GM12878 (cell line): ENCODE data around the gene PALLD.

Source experiments
- NFXL1 ChIP-seq: fragments of 450-650 bp; IDR thresholded peaks from 2 replicates; pipeline ENCODE4 v1.6.1; 2017; ENCODE audit warnings: antibody characterized with exemption, mild to moderate bottlenecking, borderline replicate concordance
- POLR2A ChIP-seq: IDR thresholded peaks from 2 replicates; pipeline ENCODE4 v1.6.1; 2011; ENCODE audit warnings: low read depth, mild to moderate bottlenecking, low read length
- SP1 ChIP-seq: IDR thresholded peaks from one replicate; pipeline ENCODE4 v1.6.1; 2011; ENCODE audit warnings: low read depth, low read length
- TF ChIP-seq, protein P1 (sequence below), 3 experiments: IDR thresholded peaks in 2 of 3; conservative IDR thresholded peaks in 1 of 3; 2 replicates each; pipeline ENCODE4 v1.5.1; 2011; ENCODE audit warnings: low read depth in 3 of 3, low read length in 3 of 3, mild to moderate bottlenecking in 3 of 3, control low read depth in 2 of 3, moderate library complexity in 2 of 3, inconsistent platforms in 1 of 3, mixed read lengths in 1 of 3; ENCODE audit not compliant: control insufficient read depth in 2 of 3, insufficient read depth in 1 of 3; ENCODE audit errors: extremely low read depth in 1 of 3

DNA sequence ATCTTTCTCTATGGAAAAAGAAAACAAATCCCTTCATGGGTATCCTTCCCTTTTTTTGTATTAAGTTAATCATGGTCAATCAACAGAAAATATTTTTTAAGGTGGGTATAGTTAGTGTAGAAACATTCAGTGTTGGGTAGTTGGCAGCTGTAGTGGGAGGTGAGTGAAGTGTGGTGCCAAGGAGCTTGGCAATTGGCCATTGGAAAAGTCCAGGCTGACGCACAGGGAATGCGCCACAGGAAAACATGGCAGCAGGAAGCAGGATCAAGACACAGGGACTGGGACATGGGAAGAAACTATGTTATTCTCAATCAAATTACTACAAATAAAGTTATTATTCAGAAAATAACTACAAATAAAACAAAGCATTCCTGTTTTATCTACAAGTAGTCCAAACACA lies 20.0 kb downstream of the PALLD start:
- TF ChIP-seq, protein P1, sequence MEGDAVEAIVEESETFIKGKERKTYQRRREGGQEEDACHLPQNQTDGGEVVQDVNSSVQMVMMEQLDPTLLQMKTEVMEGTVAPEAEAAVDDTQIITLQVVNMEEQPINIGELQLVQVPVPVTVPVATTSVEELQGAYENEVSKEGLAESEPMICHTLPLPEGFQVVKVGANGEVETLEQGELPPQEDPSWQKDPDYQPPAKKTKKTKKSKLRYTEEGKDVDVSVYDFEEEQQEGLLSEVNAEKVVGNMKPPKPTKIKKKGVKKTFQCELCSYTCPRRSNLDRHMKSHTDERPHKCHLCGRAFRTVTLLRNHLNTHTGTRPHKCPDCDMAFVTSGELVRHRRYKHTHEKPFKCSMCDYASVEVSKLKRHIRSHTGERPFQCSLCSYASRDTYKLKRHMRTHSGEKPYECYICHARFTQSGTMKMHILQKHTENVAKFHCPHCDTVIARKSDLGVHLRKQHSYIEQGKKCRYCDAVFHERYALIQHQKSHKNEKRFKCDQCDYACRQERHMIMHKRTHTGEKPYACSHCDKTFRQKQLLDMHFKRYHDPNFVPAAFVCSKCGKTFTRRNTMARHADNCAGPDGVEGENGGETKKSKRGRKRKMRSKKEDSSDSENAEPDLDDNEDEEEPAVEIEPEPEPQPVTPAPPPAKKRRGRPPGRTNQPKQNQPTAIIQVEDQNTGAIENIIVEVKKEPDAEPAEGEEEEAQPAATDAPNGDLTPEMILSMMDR (IDR thresholded peaks at IDR 0.05 in 2 of 3, conservative IDR thresholded peaks at IDR 0.05 in 1 of 3; ENCODE audit: control insufficient read depth in 2 of 3, extremely low read depth in 1 of 3, insufficient read depth in 1 of 3, low read depth in 3 of 3, low read length in 3 of 3), result no peak
- no peak for TF ChIP-seq SP1
- TF ChIP-seq POLR2A, result no peak
- TF ChIP-seq NFXL1, result no peak
